ENCODE results near the gene PRLR.

The PRLR gene

GRCh38 chr5:35082530-35082929 is 147.8 kb downstream of the PRLR start:
- no peak for DNase-seq (ENCODE audit: low read depth in 2 of 2)

GRCh38 chr5:35081134-35081533 is 149.2 kb downstream of the PRLR start:
- DNase-seq (ENCODE audit: low read depth in 2 of 2): no peak

- no peak for DNase-seq (ENCODE audit: low read depth in 2 of 2)
These were observed 157.1 kb downstream of the PRLR start for GRCh38 chr5:35073160-35073559.

- DNase-seq (ENCODE audit: low read depth in 2 of 2): no peak
These were observed 161.1 kb downstream of the PRLR start for GRCh38 chr5:35069188-35069587.

- no peak for DNase-seq (ENCODE audit: low read depth in 2 of 2)
These were observed 162.3 kb downstream of the PRLR start for GRCh38 chr5:35067985-35068384.

GRCh38 chr5:35066260-35066795 is 164.0 kb downstream of the PRLR start:
- no peak for DNase-seq (ENCODE audit: low read depth in 2 of 2)

GRCh38 chr5:35063414-35063813 is 166.9 kb downstream of the PRLR start:
- no peak for DNase-seq (ENCODE audit: low read depth in 2 of 2)

GRCh38 chr5:35061211-35061770 is 169.0 kb downstream of the PRLR start:
- DNase-seq (ENCODE audit: low read depth in 2 of 2): no peak

GRCh38 chr5:35060236-35060635 is 170.1 kb downstream of the PRLR start:
- no peak for DNase-seq (ENCODE audit: low read depth in 2 of 2)

- DNase-seq (ENCODE audit: low read depth in 2 of 2): no peak
These were observed 171.0 kb downstream of the PRLR start for GRCh38 chr5:35059251-35059650.

GRCh38 chr5:35058374-35058788 is 171.9 kb downstream of the PRLR start:
- DNase-seq (ENCODE audit: low read depth in 2 of 2): no peak

- no peak for DNase-seq (ENCODE audit: low read depth in 2 of 2)
These were observed 173.6 kb downstream of the PRLR start for GRCh38 chr5:35056686-35057085.

GRCh38 chr5:35052838-35053237 is 177.4 kb downstream of the PRLR start:
- DNase-seq (ENCODE audit: low read depth in 2 of 2): no peak

- DNase-seq (ENCODE audit: low read depth in 2 of 2): no peak
These were observed 179.7 kb downstream of the PRLR start for GRCh38 chr5:35050541-35051126.

GRCh38 chr5:35048910-35049309 is 181.4 kb downstream of the PRLR start:
- DNase-seq (ENCODE audit: low read depth in 2 of 2): no peak

- no peak for DNase-seq (ENCODE audit: low read depth in 2 of 2)
These were observed 182.4 kb downstream of the PRLR start, which contains the start of gene AGXT2 for GRCh38 chr5:35047785-35048404. TSS of gene AGXT2 (minus strand) at chr5:35047949. CDS start at chr5:35047892, 57 bp downstream.

GRCh38 chr5:35046774-35047173 is 183.5 kb downstream of the PRLR start:
- DNase-seq (ENCODE audit: low read depth in 2 of 2): no peak

- no peak for DNase-seq (ENCODE audit: low read depth in 2 of 2)
These were observed 185.0 kb downstream of the PRLR start for GRCh38 chr5:35045280-35045679.

- no peak for DNase-seq (ENCODE audit: low read depth in 2 of 2)
These were observed 185.6 kb downstream of the PRLR start for GRCh38 chr5:35044649-35045048.

- no peak for DNase-seq (ENCODE audit: low read depth in 2 of 2)
These were observed 187.5 kb downstream of the PRLR start for GRCh38 chr5:35042781-35043180.

GRCh38 chr5:35041261-35041660 is 189.0 kb downstream of the PRLR start:
- no peak for DNase-seq (ENCODE audit: low read depth in 2 of 2)

- DNase-seq (ENCODE audit: low read depth in 2 of 2): no peak
These were observed 191.4 kb downstream of the PRLR start for GRCh38 chr5:35038891-35039290.

GRCh38 chr5:35036536-35036935 is 193.8 kb downstream of the PRLR start:
- DNase-seq (ENCODE audit: low read depth in 2 of 2): no peak

Data from activated CD8-positive, alpha-beta memory T cell treated with anti-CD3 and anti-CD28 coated beads for 4 hours (primary cell).